ENCODE results near the gene CHD8. TPM values are rescaled to one million over a fixed set of nuclear protein-coding genes. Genes with fewer than 3 reads are reported as not detected.

Gene CHD8, protein sequence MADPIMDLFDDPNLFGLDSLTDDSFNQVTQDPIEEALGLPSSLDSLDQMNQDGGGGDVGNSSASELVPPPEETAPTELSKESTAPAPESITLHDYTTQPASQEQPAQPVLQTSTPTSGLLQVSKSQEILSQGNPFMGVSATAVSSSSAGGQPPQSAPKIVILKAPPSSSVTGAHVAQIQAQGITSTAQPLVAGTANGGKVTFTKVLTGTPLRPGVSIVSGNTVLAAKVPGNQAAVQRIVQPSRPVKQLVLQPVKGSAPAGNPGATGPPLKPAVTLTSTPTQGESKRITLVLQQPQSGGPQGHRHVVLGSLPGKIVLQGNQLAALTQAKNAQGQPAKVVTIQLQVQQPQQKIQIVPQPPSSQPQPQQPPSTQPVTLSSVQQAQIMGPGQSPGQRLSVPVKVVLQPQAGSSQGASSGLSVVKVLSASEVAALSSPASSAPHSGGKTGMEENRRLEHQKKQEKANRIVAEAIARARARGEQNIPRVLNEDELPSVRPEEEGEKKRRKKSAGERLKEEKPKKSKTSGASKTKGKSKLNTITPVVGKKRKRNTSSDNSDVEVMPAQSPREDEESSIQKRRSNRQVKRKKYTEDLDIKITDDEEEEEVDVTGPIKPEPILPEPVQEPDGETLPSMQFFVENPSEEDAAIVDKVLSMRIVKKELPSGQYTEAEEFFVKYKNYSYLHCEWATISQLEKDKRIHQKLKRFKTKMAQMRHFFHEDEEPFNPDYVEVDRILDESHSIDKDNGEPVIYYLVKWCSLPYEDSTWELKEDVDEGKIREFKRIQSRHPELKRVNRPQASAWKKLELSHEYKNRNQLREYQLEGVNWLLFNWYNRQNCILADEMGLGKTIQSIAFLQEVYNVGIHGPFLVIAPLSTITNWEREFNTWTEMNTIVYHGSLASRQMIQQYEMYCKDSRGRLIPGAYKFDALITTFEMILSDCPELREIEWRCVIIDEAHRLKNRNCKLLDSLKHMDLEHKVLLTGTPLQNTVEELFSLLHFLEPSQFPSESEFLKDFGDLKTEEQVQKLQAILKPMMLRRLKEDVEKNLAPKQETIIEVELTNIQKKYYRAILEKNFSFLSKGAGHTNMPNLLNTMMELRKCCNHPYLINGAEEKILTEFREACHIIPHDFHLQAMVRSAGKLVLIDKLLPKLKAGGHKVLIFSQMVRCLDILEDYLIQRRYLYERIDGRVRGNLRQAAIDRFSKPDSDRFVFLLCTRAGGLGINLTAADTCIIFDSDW (N-terminal part only)
- 34.5 and 56.3 TPM in 2 replicates for total RNA-seq

DNA sequence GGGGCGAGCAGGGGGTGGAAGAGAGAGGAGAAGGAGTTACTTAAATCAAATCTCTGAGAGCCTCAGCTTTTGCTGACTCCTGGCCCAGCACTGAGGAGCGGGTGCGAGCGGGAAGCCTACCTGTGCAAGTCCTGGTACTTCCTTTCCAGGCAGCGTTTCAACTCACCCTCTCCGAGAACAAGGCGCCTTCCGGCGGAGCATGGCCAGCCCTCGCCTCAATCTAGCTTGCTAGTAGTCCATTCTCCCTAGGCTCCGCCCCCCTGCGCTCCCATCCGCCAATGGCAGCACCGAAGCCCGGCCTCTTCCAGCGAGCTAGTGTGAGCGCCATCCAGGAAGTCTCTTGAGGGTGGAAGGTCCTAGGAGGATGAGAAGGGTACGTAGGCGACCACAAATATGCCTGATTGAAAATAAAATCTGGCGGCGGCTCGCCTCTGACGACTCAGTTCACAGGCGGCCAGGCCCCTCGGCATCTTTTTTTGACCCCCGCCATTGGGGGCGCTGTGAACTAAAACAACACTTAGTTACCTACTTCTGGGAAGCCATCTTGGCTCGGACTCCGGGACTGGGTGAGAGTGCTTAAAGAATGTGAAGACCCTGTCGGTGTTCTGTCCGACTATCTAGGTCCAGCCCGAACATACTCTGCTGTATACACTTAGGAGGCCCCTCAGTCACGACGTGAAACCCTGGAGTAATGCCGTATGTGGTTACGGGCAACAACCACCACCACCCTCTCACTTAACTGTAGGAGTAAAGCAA is at the start of gene CHD8:
Gene CHD8 (minus strand): TSS at position 212 of the 756 bp plus-strand sequence. CDS start 24,480 bp downstream, outside the sequence.

DNA sequence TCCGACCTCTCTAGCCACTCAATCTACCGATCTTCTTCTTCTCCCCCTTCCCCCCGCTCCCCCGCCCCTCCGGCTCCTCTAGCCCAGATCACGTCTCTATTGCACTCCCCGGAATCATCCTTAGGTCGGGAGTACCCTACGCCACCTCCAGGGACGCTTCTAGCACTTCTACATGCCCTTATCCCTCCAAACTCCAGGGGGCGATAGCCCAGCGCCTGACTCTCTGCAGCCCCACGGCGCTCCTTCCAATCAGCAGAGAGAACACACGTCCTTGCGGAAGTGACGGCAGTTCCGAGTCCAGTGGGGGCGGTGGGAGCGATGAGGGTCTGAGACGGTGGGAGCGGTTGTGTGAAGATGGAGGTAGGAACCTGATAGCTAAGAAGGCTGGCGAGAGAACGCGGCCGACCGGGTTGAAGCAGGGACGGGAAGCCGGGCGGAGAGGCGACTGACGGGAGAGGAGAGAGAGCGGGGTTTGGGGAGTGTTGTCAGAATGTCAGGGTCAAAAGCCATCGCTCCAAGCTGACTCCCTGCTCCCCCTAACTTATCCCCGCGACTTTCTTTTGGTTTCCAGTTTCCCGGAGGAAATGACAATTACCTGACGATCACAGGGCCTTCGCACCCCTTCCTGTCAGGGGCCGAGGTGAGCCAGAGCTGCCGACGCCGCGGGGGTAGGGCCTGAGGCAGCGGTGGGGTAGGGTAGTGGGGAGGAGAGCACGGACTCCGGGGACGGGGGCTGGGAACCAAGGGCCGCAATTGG is 21.2 kb upstream of the CHD8 start, which contains the start of the genes RAB2B and TOX4:
Gene RAB2B (minus strand): TSS at position 35 of the 757 bp plus-strand sequence. CDS start 87 bp downstream, outside the sequence.
Gene TOX4 (plus strand): TSS at position 271 of the 757 bp plus-strand sequence. CDS start 84 bp downstream, at position 355.

DNA sequence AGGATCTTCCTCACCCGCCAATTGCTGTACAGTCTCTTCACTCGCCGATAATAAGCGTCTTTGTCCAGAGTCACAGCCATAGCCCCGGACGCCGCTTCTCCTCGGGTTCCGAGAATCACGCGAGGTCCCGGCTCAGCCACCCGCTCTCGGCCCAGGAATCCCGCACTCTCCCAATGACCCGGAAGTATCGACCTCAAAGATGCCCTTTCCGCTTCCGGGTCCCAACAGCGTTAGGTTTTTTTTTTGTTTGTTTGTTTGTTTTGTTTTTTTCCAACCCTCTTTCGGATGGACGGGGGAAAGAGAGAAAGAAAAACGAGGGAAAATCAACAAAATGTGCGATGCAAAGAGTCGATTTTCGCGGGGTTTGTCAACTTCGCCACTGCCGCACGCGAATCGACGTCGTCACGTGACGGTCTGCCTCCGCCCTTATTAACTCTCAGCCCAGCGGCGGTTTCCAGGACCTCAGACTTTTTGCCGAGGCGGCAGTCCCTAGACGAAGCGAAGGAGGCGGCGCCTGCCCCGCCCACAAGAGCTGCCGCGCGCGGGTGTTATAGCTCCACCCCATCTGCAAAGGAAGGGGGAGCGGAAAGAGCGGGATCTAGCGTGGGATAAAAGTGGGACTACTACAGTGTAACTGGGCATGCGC is 72.0 kb downstream of the CHD8 start, which contains the start of gene SUPT16H:
Gene SUPT16H (minus strand): TSS at position 172 of the 646 bp plus-strand sequence. CDS start 92 bp downstream, at position 80.

Other genes starting within 250 kb of the CHD8 start
- gene HNRNPC, start 186.7 kb downstream of the CHD8 start, total RNA-seq: 741 and 791 TPM in 2 replicates
- not detected in 2 replicates for gene RPGRIP1, start 176.0 kb downstream of the CHD8 start, total RNA-seq
- 56.3 and 69.7 TPM in 2 replicates for gene SUPT16H, start 72.1 kb downstream of the CHD8 start, total RNA-seq
- 8.7 and 9.8 TPM in 2 replicates for gene RAB2B, start 20.8 kb upstream of the CHD8 start, total RNA-seq
- 26.3 and 39.8 TPM in 2 replicates for gene TOX4, start 21.1 kb upstream of the CHD8 start, total RNA-seq
- gene METTL3, start 55.2 kb upstream of the CHD8 start, total RNA-seq: 27.8 and 34.0 TPM in 2 replicates
- 2.6 and 4.2 TPM in 2 replicates for gene SALL2, start 70.2 kb upstream of the CHD8 start, total RNA-seq
- not detected in 2 replicates for gene OR10G3, start 124.0 kb upstream of the CHD8 start, total RNA-seq
- not detected in 2 replicates for gene OR10G2, start 178.8 kb upstream of the CHD8 start, total RNA-seq
- not detected in 2 replicates for gene OR4E2, start 197.7 kb upstream of the CHD8 start, total RNA-seq
- not detected in 2 replicates for gene OR4E1, start 217.7 kb upstream of the CHD8 start, total RNA-seq

Measured in airway epithelial cell (primary cell).